ACHN (cell line): Measurements from ENCODE around the gene SYNGR2.

Experiments
- DNase-seq: peaks from one replicate; pipeline ENCODE4 v3.0.0-alpha.2; 2015
- in situ Hi-C: cut with HindIII; loops from 2 replicates; pipeline ENCODE4 v1.10.0; 2017; ENCODE audit warnings: low sequenced_read_pairs, low pct_ligation_motif_present, low pct_unique_long_range_greater_than_20kb

SYNGR2 gene

DNA sequence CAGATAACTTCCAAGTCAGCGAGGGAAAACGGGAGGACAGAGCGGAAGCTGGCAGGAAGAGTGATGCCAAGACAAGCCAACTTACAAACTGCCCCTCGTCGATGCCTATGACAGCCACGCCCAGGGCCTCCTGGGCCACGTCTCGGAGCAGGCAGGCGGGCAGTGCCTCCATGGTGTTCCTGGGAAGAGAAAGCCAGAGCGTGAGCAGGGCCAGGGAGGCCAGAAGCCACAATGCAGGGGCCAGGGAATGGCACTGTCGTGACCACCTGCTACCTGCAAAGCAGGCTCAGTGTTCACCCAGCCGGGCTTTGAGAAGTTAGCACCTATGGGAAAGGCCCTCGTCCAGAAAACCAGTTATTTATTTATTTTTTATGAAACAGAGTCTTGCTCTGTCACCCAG is 14.1 kb downstream of the SYNGR2 start:
- in situ Hi-C loops: no loop called here
- no peak for DNase-seq

DNA sequence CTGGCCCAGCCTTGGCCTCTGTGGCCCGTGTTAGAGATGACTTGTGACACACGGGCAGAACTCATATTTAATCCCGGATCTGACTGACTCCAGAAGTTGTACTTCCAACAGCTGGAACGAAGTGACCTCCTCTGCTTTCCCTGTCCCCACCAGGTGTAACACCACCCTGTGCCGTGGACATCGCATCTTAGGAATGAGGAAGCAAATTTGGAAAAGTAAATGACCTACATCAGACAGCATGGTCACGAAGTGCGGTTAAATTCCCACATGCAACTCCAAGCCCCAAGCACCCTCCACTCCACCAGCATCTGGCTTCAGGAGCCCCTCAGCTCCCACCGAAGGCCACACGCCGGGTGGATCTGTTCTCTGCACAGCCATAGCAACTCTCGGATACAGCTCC is 15.5 kb downstream of the SYNGR2 start:
- in situ Hi-C loops: no loop called here
- no peak for DNase-seq

DNA sequence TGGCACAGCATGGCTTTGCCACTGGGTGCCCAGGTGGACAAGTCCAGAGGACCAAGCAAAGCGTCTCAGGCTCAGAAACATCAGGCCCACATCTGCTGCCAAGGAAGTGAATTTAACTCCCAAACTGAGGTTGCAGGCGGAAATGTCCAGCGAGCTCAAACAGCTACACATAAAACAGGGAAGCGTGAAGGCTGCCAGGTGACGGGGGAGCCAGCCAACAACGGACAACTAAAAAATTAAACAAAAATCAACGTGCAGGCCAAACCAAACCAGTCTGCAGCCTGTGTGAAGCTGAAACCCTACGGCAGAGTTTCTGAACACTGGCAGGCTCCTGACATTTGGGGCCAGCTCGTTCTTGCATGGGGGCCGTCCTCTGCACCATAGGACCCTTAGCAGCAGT is 16.0 kb downstream of the SYNGR2 start:
- no peak for DNase-seq
- in situ Hi-C loops: no loop called here

DNA sequence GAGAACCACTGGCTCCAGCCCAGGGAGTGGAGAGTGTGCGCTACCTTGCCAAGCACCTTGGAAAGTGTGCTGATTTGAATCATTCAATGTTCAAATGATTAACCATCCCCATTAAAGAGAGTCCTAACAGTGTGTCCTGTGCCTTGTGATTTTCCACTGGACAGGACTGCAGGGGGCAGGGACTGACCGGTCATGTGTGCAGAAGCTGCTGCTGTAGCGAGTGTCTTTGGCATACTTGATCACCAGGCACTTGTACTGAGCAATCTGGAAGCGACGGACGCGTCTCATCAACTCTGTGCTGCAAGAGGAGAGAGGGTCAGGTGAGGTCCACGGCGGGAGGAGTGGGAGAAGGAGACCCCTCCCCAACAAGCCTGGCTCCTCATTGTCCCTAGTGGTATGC is 16.5 kb downstream of the SYNGR2 start:
- in situ Hi-C loops: no loop called here

DNA sequence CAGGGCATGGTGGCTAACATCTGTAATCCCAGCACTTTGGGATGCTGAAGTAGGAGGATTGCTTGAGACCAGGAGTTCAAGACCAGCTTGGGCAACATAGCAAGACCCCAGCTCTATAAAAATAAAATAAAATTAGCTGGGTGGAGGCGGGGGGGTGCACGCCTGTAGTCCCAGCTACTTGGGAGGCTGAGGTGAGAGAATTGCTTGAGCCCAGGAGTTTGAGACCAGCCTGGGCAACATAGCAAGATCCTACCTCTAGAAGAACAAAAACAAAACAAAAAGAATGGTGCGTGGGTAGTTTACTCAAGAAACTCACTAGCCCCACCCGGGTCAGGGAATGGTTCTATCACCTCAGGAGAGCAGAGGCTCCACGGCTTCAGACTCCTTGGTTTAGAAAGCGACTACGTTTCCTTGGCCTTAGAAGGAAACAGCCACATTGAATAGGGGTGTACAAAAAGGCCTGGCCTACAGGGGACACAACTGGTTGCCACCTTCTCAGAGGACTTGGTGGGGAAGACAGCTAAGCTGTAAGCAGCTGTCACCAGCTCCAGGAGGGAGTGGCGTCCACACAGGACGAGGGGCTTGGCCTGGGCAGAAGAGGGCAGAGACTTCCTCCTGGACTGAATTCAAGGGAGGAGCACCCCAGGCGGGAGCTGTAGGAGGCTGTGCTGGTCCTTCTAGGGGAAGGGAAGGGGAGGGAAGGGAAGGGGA is 17.8 kb downstream of the SYNGR2 start:
- DNase-seq: peak; percentile 61

More for the DNA sequence above, 16.5 kb downstream of the SYNGR2 start:
- peak; percentile 57 for DNase-seq

DNA sequence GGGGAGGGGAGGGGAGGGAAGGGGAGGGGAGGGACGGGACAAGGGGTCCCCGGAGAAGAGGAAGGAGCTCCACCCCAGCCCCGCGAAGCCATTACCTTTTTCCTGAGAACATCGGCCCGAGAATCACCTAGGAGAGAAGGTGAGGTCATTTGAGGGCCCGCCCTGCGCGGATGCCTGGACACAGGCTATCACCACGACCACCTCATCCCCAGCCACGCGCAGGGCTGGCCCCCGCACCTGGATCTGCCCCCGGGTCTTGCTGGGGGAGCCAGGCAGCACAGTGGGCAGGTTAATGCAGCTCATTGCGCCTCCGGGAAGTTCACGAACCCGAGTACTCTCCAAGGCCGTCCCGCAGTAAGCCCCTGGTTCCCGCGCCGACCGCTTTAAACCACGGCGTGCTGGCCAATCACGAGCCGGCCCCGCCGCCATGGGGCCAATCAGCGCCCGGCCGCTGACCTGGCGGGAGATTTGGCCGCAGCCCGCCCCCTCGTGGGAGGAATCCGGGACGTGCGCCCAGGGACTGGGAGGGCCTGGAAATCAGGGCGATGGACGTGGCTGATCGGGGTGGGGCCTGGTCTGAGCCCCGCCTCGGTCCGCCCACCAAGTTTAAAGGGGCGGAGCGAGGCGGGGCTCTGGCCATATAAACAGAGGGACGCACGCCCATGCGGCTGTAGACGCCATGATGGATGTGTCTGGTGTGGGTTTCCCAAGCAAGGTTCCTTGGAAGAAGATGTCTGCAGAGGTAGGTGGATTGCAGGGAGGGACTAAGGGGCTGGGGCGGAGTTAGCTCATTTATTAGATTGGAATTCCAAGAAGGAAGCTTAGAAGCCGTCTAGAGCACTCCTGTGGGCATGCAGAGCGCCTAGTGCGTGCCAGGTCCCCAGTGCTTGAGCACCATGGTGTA is 18.6 kb downstream of the SYNGR2 start, which contains the start of the genes AFMID and TK1:
TSS of gene AFMID (plus strand) at position 671 of the 904 bp plus-strand sequence. CDS start at position 680, 9 bp downstream.
TSS of gene TK1 (minus strand) at position 361 of the 904 bp plus-strand sequence. CDS start at position 303, 58 bp downstream.
- in situ Hi-C loops: no loop called here
- DNase-seq: peak; percentile 97

More for the DNA sequence above, 17.8 kb downstream of the SYNGR2 start:
- in situ Hi-C loops: no loop called here

DNA sequence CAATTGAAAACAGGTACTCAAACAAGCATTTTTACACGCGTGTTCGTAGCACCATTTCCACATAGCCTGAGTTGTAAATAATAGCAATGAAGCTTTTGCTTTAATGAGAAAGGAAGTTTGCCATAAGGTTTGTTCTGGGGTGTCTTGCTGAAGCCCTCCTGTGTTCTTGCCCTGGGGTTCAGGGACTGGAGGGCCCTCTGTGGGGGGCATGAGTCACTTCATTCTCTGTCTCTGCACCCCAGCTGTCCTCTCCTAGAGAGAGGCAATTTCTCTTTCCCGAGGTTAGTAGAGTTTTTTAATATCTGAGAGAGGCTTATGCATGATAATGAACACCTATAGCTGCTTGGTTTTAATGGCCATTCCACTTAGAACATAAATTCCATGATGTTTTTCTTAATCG is 28.3 kb downstream of the SYNGR2 start:
- DNase-seq: no peak
- in situ Hi-C loops: no loop called here

DNA sequence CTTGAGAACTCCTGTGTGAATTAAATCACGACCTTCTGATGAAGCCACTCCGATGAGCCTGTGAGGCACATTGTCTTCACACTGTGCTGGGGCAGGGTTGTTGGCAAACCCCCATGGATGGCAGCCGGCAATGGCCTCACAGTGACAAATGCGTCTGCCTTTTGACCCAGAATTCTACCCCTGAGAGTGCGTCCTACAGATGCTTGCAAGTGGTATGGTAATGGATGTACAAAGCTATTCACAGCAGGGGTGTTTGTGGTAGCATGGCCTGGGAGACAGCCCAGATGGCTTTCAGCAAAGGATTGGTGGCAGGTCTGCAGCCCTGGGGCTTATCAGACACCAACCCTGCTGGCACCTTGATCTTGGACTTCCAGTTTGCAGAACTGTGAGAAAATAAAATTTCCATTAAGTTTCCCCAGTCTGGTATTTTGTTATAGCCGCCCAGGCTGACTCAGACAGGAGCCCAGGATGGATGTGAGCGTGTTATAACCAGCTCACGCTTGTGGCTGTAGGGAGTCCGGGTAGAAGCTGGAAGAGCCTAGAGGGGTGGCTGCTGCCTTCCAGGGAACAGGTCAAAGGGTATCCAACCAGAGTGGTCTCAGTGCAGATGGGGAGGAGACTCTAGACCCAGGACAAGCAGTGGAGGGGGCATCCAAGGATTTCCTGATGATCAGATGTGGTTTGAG is 28.9 kb downstream of the SYNGR2 start:
- DNase-seq: no peak
- in situ Hi-C loops: no loop called here

DNA sequence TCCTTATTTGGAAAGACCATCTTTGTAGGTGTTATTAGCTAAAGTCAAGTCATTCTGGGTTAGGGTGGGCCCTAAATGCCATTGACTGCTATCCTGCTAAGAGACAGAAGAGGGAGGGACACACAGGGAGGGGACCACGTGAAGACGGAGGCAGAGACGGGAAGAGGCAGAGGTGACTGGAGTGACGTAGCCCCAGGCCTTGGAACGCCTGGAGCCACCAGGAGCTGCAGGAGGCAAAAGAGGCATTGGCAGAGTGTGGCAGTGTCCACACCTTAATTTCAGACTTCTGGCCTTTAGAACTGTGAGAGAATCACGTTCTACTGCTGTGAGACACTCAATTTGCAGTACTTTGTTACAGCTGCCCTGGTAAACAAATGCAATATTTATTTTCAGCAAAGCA is 32.1 kb downstream of the SYNGR2 start:
- no peak for DNase-seq
- in situ Hi-C loops: no loop called here

DNA sequence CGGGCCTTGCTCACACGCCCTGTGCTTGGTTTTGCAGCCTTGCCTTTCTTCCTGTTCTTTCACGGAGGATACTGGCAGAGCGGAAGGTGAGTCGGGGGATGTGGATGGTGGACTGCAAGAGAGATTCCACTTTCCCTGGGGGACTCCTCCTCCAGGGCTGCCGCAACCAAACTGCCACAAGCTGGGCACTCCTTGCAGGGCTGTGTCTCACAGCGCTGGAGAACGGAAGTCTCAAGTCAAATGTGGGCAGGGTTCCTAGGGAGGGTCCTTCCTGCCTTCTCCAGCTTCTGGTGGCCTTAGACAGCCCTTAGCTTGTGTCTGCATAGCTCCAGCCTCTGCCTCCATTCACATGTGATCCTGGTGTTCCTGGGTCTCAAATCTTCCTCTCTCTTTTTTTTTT is 34.3 kb downstream of the SYNGR2 start:
- in situ Hi-C loops: no loop called here

DNA sequence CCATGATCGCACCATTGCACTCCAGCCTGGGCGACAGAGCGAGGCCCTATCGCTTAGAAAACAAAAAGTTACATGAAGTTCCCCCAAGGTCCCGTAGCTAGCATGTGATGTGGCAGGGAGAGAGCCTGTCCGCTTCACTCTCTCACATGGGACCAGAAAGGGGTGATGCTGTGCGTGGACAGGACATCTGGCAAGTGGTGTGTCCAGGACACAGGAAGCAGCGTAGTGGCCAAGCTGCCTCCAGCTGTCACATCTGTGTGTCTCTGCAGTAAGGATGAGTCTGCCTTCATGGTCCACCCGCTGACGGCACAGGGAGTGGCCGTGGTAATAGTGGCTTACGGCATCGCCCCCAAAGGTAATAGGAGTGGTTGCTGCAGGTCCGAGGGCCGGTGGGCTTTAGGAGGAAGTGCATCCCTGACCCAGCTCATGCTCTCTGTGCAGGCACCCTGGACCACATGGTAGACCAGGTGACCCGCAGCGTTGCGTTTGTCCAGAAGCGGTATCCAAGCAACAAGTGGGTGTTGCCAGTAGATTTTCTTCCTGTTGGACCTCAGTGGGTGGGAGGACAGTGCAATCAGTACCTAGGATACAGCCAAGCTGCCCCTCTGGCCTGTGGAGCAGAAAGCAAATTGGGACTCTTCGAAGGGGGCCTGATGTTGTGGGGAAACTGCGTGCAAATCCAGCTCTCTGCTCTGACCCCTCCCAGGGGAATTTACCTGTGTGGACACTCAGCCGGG is 36.2 kb downstream of the SYNGR2 start:
- in situ Hi-C loops: no loop called here
- DNase-seq: no peak

More for the DNA sequence above, 34.3 kb downstream of the SYNGR2 start:
- DNase-seq: no peak

DNA sequence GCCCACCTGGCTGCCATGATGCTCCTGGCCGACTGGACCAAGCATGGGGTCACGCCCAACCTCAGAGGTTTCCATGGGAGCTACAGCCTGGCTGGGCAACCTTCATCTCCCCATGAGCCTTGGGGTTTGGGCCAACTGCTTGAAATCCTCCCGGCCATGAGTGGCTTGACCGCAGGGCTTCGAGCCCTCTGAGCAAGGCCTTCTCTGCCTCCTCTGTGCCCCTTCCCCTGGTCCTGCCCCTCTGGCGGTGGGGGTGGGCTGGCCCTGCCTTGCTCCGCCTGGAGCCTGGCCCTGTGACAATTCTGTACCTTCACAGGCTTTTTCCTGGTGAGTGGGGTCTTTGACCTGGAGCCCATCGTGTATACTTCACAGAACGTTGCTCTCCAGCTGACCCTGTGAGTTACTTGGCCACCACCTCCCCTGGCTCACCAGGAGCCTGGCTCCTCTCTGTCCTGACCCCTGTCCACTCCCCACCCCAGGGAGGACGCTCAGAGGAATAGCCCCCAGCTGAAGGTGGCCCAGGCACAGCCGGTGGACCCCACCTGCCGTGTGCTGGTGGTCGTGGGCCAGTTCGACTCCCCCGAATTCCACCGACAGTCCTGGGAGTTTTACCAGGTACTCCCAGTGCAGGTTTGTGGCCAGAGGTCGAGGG is 36.9 kb downstream of the SYNGR2 start:
- in situ Hi-C loops: no loop called here
- no peak for DNase-seq

DNA sequence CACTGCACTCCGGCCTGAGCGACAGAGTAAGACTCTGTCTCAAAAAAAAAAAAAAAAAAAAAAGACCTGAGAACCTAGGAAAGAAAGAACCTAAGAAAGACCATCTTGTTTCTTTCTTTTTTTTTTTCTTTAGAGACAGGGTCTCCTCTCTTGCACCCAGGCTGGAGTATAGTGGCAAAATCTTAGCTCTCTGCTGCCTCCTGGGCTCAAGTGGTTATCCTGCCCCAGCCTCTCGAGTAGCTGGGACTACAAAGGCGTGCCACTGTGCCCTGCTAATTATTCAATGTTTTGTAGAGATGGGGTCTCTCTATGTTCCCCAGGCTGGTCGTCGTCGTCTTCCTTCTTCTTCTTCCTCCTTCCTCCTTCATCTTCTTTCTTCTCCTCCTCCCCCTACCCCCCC is 37.9 kb downstream of the SYNGR2 start:
- no peak for DNase-seq
- in situ Hi-C loops: no loop called here

DNA sequence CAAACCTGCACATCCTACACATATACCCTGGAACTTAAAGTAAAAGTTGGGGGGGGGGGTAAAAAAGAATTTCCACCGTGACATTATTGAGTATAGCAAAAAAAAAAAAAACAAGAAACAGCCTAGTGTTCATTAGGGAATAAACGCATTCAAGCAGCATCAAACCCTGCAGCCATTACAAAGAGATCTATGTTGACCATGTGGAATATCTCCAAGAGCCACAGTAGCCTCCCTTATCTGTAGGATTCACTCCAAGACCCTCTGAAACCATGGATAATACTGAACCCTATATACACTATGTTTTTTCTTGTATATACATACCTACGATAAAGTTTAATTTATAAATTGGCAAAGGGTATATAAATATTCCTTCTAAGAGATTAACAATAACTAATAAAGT is 40.1 kb downstream of the SYNGR2 start:
- no peak for DNase-seq
- in situ Hi-C loops: no loop called here

DNA sequence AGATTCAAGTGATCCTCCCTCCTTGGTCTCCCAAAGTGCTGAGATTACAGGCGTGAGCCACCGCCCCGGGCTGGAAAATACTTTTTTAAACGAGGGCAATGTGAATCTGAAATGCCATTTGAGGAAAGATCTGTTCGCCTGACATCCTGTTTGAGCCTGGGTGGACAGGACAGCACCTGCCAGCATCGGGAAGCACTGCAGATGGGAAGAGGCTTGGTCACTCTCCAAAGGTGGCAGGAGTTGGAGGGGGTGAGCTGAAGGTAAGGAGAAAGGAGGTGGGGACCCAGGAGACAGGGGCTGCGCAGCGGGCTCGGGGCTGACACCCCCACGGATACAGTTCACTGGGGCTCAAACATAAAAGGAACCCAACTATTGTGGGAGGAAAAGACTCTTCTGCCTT is 41.7 kb downstream of the SYNGR2 start:
- no peak for DNase-seq
- in situ Hi-C loops: no loop called here

DNA sequence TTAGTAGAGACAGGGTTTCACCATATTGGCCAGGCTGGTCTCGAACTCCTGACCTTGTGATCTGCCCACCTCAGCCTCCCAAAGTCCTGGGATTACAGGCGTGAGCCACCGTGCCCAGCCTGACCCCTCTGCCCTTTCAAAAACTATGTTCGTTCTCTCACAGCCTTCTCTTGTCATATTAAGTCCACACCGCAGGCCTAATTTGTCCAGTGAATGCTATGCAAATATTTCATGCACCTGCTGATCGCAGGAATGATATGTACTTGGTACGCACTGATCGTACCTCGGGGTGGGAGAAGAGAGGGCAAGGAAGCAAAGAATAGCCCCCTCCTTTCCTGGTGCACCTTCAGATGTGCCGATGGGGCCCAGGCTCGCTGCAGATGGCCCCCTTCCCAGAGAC is 42.7 kb downstream of the SYNGR2 start:
- in situ Hi-C loops: no loop called here

DNA sequence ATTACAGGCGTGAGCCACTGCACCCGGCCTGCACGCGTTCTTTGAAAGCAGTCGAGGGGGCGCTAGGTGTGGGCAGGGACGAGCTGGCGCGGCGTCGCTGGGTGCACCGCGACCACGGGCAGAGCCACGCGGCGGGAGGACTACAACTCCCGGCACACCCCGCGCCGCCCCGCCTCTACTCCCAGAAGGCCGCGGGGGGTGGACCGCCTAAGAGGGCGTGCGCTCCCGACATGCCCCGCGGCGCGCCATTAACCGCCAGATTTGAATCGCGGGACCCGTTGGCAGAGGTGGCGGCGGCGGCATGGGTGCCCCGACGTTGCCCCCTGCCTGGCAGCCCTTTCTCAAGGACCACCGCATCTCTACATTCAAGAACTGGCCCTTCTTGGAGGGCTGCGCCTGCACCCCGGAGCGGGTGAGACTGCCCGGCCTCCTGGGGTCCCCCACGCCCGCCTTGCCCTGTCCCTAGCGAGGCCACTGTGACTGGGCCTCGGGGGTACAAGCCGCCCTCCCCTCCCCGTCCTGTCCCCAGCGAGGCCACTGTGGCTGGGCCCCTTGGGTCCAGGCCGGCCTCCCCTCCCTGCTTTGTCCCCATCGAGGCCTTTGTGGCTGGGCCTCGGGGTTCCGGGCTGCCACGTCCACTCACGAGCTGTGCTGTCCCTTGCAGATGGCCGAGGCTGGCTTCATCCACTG is 45.8 kb downstream of the SYNGR2 start, which contains the start of gene BIRC5:
TSS of gene BIRC5 (plus strand) at position 238 of the 690 bp plus-strand sequence. CDS start at position 302, 64 bp downstream.
- in situ Hi-C loops: no loop called here
- DNase-seq: peak; percentile 92

More for the DNA sequence above, 42.7 kb downstream of the SYNGR2 start:
- DNase-seq: no peak
